Measurements from ENCODE around the gene TGM5.

GRCh38 chr15:43302205-43302817 is 35.6 kb upstream of the TGM5 start, which contains the start of gene TGM7:
- TF ChIP-seq CTCF (IDR thresholded peaks at IDR 0.05) (no peak), POLR2A (IDR thresholded peaks at IDR 0.05) (no peak)

Data from right lobe of liver (tissue), 4 donors.